WTC11 (cell line): Measurements from ENCODE around the gene FXYD7. TPM values are rescaled to one million over a fixed set of nuclear protein-coding genes. Genes with fewer than 3 reads are reported as not detected.
A peak's percentile ranks its signal among the peaks of the same experiment; 100 is the strongest.

ENCODE experiments used
- ATAC-seq: fragments of 200-7000 bp; cut with Tn5 transposase; 2 replicates; pipeline ENCODE4 v1.10.0; 2021; ENCODE audit warnings: mild to moderate bottlenecking, moderate library complexity
- CTCF ChIA-PET: fragments of 300-600 bp; sonication (Branson Sonifier 250); formaldehyde crosslinking; loops from one replicate; lab custom pipeline; 2021; ENCODE audit warnings: antibody characterized with exemption; lab: Charles Lee
- POLR2A ChIA-PET: fragments of 350-600 bp; sonication (Branson Sonifier 250); formaldehyde crosslinking; loops from one replicate; lab custom pipeline; 2021; ENCODE audit warnings: antibody characterized with exemption; lab: Charles Lee
- DNase-seq: peaks from one replicate; pipeline ENCODE4 v3.0.0; 2021; ENCODE audit warnings: low spot score
- H3K27ac Mint-ChIP-seq: 2 replicates; pipeline ENCODE4 v1.8.0; 2021; ENCODE audit warnings: mixed read lengths
- H3K27me3 Mint-ChIP-seq: 2 replicates; pipeline ENCODE4 v1.8.0; 2021; ENCODE audit warnings: low read depth, mild to moderate bottlenecking, moderate library complexity, mixed read lengths
- H3K36me3 Mint-ChIP-seq: 2 replicates; pipeline ENCODE4 v1.8.0; 2021; ENCODE audit warnings: mixed read lengths
- H3K4me1 Mint-ChIP-seq: 2 replicates; pipeline ENCODE4 v1.8.0; 2022; ENCODE audit warnings: mixed read lengths
- H3K4me3 Mint-ChIP-seq: 2 replicates; pipeline ENCODE4 v1.8.0; 2021; ENCODE audit warnings: mild to moderate bottlenecking, moderate library complexity, mixed read lengths
- H3K9me3 Mint-ChIP-seq: 2 replicates; pipeline ENCODE4 v1.8.0; 2021; ENCODE audit warnings: mixed read lengths
- ATF2 ChIP-seq: sonication (generic); formaldehyde crosslinking; IDR thresholded peaks from 2 replicates; pipeline ENCODE4 v1.8.1; 2022; ENCODE audit warnings: low read depth, missing genetic modification reagents, borderline replicate concordance
- CBFB ChIP-seq: sonication (generic); formaldehyde crosslinking; IDR thresholded peaks from 2 replicates; pipeline ENCODE4 v1.8.1; 2022; ENCODE audit warnings: mild to moderate bottlenecking, low read depth, missing genetic modification reagents
- FOXJ3 ChIP-seq: sonication (generic); formaldehyde crosslinking; IDR thresholded peaks from 2 replicates; pipeline ENCODE4 v1.9.0; 2021; ENCODE audit warnings: missing genetic modification reagents, mild to moderate bottlenecking, borderline replicate concordance
- GABPB1 ChIP-seq: sonication (generic); formaldehyde crosslinking; IDR thresholded peaks from 2 replicates; pipeline ENCODE4 v1.8.1; 2023; ENCODE audit warnings: mild to moderate bottlenecking, missing genetic modification reagents
- KAT7 ChIP-seq: sonication (generic); formaldehyde crosslinking; IDR thresholded peaks from 2 replicates; pipeline ENCODE4 v1.8.1; 2023; ENCODE audit warnings: missing genetic modification reagents, mild to moderate bottlenecking, borderline replicate concordance
- MYBL2 ChIP-seq: sonication (generic); formaldehyde crosslinking; IDR thresholded peaks from 2 replicates; pipeline ENCODE4 v1.8.1; 2023; ENCODE audit warnings: mild to moderate bottlenecking, moderate library complexity, missing genetic modification reagents
- PREB ChIP-seq: sonication (generic); formaldehyde crosslinking; IDR thresholded peaks from 2 replicates; pipeline ENCODE4 v1.8.1; 2022; ENCODE audit warnings: mild to moderate bottlenecking, missing genetic modification reagents, moderate library complexity, borderline replicate concordance
- PRRX2 ChIP-seq: fragments of 250-450 bp; sonication (Bioruptor Pico); IDR thresholded peaks from 2 replicates; pipeline ENCODE4 v1.8.0; 2021; ENCODE audit warnings: mild to moderate bottlenecking
- SOX15 ChIP-seq: fragments of 250-450 bp; sonication (Bioruptor Pico); IDR thresholded peaks from 2 replicates; pipeline ENCODE4 v1.9.0; 2021; ENCODE audit warnings: mild to moderate bottlenecking
- STAT6 ChIP-seq: sonication (generic); formaldehyde crosslinking; conservative IDR thresholded peaks from 2 replicates; pipeline ENCODE4 v1.8.1; 2023; ENCODE audit warnings: mild to moderate bottlenecking, low read depth, missing genetic modification reagents, moderate library complexity
- ZMAT4 ChIP-seq: fragments of 250-450 bp; sonication (Bioruptor Pico); IDR thresholded peaks from 2 replicates; pipeline ENCODE4 v1.9.0; 2021; ENCODE audit warnings: mild to moderate bottlenecking
- ZNF121 ChIP-seq: sonication (generic); formaldehyde crosslinking; IDR thresholded peaks from 2 replicates; pipeline ENCODE4 v1.8.0; 2023; ENCODE audit warnings: missing genetic modification reagents
- total RNA-seq: library from RNA; stranded (reverse); gene quantifications from 3 replicates; pipeline ENCODE4 v1.2.3, GENCODE V29; 2021
- TF ChIP-seq, protein P1 (sequence below): sonication (generic); formaldehyde crosslinking; IDR thresholded peaks from 2 replicates; pipeline ENCODE4 v1.8.0; 2022; ENCODE audit warnings: mild to moderate bottlenecking, missing genetic modification reagents
- TF ChIP-seq, protein P2 (sequence below): fragments of 250-450 bp; sonication (Bioruptor Pico); IDR thresholded peaks from 2 replicates; pipeline ENCODE4 v1.9.0; 2021; ENCODE audit warnings: moderate library complexity, mild to moderate bottlenecking, inconsistent platforms, borderline replicate concordance

The FXYD7 gene
- total RNA-seq, 1 experiment from 2014 or later, result 16.7 TPM

DNA sequence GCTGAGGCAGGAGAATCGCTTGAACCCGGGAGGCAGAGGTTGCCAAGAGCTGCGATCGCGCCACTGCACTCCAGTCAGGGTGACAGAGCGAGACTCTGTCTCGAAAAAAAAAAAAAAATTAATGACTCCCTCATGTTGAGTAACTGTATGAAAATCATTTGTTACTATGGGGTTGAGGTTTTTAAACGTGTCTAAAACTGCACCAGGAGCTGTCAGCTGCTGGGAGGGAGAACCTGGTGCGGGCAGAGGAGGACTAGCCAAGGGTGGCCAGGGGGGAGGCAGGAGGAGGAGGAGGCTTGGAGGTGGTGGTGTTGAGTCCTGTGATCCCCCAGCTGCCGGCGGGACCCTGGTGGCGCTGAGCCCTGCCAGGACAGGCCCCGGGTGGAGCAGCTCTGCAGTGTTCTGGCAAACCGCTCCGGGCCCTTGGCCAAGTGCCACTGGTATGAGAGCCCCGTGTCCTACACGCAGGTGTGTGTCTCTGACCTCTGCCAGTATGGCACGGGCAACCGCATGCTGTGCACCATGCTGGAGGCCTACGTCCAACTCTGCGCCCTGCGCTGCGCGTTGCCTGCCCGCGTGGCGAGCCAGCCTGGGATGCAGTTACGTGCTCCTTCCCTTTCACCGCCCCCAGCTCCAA, 44.5 kb upstream of the FXYD7 start:
- ATAC-seq, result no peak
- H3K4me1 Mint-ChIP-seq, result peaks cover 10% of the 10 kb centered on the region
- CTCF ChIA-PET, result interaction anchor here (0.8 to 4.1 kb wide), 9 partner anchors 8 to 43 kb away, joined by 3 to 14 read pairs (median 6); partner anchors contain the start of gene FXYD3
- no peak overlapping the region for H3K4me3 Mint-ChIP-seq
- H3K27ac Mint-ChIP-seq, result no peak overlapping the region
- no peaks in the 10 kb centered on the region for H3K9me3 Mint-ChIP-seq
- no peaks in the 10 kb centered on the region for H3K27me3 Mint-ChIP-seq
- TF ChIP-seq CBFB (CRISPR knock-in tag), result no peak
- TF ChIP-seq SOX15 (CRISPR knock-in tag), result no peak
- no peak for TF ChIP-seq FOXJ3 (CRISPR knock-in tag)
- TF ChIP-seq MYBL2, result no peak
- no peak for TF ChIP-seq PRRX2 (CRISPR knock-in tag)
- TF ChIP-seq STAT6 (CRISPR knock-in tag), result no peak
- POLR2A ChIA-PET, result no interaction called here
- H3K36me3 Mint-ChIP-seq, result no peaks in the 10 kb centered on the region
- DNase-seq, result no peak

DNA sequence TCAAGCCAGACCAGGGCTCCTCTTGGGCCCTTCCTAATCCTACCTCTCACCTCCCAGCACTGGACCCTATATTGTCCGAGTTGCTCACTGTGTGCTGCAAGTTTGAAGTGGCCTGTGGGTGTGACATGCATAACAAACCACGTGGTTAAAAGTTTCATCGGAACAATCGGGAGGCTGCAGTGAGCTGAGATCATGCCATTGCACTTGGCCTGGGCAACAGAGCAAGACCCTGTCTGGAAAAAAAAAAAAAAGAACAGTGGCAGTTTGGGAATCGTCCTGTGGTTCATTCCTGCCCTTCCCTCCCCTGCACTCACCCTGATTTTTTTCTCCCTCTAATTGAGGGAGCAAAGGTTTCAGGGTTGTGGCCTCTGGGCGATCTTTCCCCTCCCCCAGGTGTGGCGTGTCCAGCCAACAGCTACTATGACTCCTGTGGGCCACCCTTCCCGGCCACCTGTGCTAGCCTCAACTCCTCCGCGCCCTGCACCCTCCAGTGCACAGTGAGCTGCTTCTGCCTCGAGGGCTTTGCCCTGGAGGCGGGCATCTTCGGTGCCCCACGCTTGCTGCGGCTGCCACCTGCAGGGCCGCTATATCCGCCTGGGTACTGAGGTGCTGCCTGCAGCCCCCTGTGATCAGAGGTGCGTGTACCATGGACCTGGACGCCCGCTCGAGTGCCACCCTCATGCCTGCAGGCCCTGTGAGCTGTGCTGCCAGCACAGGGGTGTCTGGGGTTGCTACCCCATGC, 43.7 kb upstream of the FXYD7 start:
- DNase-seq (no peak), ATAC-seq (no peak)
- no peaks in the 10 kb centered on the region for H3K27me3 Mint-ChIP-seq
- no peak overlapping the region for H3K4me3 Mint-ChIP-seq
- H3K27ac Mint-ChIP-seq, result no peak overlapping the region
- POLR2A ChIA-PET, result no interaction called here
- peaks cover 10% of the 10 kb centered on the region for H3K4me1 Mint-ChIP-seq
- H3K9me3 Mint-ChIP-seq, result no peaks in the 10 kb centered on the region
- CTCF ChIA-PET, result interaction anchor here (0.7 to 4.1 kb wide), 8 partner anchors 13 to 396 kb away, joined by 3 to 14 read pairs (median 6); partner anchors contain the start of gene FXYD3
- TF ChIP-seq ZNF121 (CRISPR knock-in tag) (peak; percentile 80), ATF2 (CRISPR knock-in tag) (no peak), ZMAT4 (no peak), GABPB1 (no peak), KAT7 (CRISPR knock-in tag) (no peak), PREB (CRISPR knock-in tag) (no peak)
- TF ChIP-seq, protein P1, sequence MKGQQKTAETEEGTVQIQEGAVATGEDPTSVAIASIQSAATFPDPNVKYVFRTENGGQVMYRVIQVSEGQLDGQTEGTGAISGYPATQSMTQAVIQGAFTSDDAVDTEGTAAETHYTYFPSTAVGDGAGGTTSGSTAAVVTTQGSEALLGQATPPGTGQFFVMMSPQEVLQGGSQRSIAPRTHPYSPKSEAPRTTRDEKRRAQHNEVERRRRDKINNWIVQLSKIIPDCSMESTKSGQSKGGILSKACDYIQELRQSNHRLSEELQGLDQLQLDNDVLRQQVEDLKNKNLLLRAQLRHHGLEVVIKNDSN (CRISPR knock-in tag), result no peak
- TF ChIP-seq, protein P2, sequence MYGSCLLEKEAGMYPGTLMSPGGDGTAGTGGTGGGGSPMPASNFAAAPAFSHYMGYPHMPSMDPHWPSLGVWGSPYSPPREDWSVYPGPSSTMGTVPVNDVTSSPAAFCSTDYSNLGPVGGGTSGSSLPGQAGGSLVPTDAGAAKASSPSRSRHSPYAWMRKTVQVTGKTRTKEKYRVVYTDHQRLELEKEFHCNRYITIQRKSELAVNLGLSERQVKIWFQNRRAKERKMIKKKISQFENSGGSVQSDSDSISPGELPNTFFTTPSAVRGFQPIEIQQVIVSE (CRISPR knock-in tag), result no peak
- no peaks in the 10 kb centered on the region for H3K36me3 Mint-ChIP-seq
